Measurements from ENCODE around the gene ABLIM3.

ABLIM3 gene

DNA sequence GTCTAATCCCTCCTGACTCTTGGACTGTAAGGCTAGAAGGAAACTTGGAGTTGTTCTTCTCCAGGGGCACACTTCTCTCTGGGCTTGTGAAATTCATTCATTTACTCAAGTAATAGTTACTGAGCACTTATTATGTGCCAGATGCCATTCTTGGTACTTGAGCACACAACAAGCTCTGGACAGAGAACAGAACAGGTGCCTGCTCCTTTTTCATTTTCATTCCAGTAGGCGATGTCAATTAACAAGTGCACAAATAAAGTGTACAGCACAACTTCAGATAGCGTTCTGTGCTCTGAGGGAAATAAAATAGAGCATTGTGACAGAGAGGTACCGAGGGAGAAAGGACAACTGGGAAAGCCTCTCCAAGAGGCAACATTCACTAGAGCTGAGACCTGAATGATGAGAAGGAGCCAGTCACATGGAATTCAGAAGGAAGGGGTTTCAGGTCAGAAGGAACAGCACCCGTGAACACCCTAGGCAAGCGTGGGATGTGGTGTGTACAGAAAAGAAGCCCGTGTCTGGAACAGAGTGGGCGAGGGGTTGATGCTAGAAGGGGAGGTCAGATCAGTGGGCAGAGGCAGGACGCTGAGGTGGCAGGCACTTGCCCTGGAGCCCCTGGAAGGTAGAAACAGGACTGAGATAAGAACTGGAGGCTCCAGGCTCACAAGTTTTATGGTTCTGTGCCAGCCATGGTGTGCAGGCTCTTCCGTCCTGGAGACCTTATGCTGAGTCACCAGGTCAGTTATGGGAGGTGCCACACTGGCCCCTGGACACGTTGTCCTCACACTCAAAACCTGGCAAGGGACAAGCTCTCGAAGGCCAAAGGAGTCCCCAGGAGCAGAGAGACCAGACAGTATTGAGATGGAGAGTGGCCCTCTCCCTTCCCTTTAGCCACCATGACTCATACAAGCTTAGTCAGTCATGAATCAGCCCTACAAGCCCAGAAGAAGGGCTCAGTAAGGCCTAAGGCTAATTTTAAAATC, 7.2 kb upstream of the ABLIM3 start:
- no peak for DNase-seq

DNA sequence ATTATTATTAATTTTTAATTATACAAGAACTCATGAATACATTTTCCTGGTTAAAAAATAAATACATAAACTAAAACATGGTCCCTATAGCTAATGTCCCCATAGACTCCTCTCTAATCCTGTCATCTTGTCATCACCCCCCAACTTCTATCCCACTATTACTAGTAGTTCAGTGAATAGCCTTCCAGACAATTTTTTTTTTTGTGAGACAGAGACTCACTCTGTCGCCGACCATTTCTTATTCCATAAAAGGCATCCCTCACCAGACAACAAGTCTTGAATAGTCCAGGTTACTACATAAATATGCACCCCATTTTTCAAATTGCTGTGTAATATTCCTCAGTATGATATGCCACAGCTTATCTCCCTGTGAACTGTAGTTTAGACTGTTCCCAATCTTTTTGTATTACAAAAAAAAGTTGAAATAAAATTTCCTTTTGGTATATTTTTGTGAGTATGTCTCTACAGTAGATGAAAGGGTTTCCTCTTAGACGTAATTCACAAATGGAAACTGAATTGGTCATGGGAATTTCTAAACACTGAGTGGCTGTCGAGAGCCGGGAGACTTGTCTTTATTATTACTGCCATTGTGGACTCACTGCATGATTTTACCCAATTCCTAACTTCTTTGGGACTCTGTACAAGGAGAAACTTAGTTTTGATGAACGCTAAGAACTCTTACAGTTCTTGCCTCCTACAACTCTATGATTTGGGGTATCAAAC, 6.4 kb upstream of the ABLIM3 start:
- no peak for DNase-seq

DNA sequence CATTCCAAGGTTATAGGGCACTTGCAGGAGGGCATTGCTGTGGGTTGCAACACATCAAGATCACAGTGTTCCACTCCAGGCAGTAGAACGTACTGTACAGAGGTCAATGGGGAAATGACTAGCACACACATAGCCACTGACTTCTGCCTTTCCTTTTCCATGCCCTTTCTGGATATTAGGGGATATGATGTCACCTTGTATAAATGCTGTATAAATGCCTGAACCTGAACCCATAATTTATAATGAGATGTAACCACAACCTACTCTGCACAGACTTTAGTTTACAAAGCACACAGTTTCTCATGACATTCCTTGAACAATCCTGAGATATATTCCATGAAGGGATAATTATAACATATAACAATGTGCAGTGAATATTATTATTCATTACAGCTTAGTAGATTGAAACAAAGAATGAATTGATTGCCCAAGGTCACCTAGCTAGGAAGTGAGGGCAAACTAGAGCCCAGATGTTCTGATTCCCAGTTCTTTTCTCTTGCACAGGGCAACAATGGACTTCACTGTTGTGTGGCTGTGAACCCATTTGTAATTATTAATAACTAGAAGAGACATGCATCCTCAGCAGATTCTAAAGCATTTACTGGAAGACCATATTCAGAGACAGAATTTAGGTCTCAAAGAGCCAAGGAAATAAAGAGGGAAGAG, 5.6 kb upstream of the ABLIM3 start:
- no peak for DNase-seq

- DNase-seq, result no peak
These were observed 2.9 kb upstream of the ABLIM3 start for GRCh38 chr5:149138182-149138923.

DNA sequence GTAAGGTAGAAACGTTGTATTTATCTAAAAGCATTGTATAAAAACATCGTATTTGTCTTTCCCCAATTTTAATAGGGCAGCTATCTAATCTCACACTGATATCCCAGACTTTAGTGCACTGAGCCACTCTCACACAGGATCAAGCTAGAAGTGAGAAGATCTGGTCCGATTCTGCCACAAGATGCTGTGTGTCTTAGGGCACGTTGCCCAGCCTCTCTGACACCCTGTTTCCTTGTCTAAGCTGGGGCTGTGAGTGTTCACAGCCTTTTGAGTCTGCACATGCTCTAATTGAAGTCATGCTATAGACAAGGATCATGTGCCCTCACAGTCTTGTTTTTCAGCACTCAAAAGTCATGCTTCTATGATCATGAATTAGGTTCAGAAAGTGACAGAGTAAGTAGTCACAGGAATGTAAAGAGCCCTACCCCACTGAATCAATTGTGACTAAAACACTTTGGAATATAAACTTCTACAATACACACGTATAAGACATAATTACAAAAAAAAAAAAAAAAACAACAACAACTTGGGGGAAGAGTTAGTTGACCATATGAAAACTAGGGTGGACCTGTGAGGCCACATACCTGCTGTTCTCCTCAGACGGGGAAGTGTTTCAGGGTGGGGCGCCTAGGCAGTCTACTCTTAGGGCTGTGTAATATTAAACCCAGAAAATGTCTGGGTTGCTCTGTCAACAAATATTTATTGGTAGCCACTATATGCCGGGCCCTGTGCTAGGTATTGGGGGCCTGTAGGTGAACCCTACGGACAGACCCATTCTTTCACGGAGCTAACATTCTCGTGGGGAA, 893 bp upstream of the ABLIM3 start:
- no peak for DNase-seq

DNA sequence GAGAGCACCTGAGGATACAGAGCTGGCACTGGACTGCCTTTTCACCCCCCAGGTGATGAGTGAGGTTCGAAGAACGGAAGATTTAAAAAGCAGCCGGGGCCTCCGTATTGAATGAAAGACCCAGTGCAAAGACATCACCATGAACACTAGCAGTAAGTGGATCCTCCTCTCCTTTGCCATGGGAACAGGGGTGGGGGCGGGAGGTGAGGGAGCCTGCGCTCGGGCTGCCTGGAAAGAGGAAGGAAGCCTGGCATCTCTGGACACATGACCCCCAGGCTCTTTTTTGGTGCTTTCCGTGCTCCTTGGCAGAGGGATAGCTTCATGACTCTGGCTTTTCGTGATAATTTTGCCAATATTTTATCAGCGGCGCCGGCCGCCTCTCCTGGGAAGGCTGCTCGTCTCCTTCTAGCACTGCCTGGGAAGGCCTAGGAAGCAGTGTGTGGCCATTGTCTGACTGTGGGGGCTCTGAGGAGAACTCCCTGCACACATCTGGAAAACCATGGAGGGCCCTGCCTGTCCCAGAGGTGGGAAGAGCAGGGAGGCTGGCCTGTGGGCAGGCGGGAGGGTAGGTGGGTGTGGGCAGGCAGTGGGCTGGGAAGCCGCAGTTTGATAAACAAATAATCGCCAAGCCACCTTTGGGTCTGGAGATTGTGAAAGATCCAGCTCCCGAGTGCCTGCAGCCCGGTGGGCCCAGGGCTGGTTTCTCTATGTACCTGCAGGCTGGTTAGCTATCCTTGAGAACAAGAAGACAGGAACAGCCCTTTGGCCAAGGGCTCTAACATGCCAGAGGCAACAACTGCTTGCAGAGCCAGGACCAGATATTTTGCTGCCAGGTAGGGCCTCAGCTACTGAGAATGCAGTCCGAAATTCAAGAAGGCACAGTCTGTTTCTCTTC, 911 bp downstream of the ABLIM3 start:
- DNase-seq, result no peak

GRCh38 chr5:149143470-149143869, 2.2 kb downstream of the ABLIM3 start:
- no peak for DNase-seq

GRCh38 chr5:149144637-149145036, 3.3 kb downstream of the ABLIM3 start:
- DNase-seq, result no peak

- DNase-seq, result no peak
These were observed 3.8 kb downstream of the ABLIM3 start for GRCh38 chr5:149145138-149145537.

DNA sequence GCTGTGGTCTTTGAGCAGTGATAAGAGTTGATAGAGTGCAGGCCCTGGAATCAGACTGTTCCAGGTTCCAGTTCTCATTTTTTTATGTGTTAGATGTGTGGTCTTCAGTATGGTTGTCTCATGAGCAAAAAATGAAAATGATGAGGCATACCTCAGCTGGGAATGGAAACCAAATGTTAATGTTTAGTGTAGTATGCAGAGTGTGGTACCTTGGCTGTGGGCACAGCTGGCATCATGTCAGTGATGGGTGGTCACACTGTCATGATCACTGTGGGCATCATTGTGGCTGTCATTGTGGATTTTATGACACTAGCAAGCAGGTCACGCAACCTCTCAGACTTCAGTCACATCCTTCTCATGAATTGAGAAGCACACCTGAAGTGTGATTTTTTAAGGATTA, 6.4 kb downstream of the ABLIM3 start:
- no peak for DNase-seq

- DNase-seq, result no peak
These were observed 8.6 kb downstream of the ABLIM3 start for GRCh38 chr5:149149942-149150341.

GRCh38 chr5:149150457-149150856, 9.2 kb downstream of the ABLIM3 start:
- DNase-seq, result no peak

DNA sequence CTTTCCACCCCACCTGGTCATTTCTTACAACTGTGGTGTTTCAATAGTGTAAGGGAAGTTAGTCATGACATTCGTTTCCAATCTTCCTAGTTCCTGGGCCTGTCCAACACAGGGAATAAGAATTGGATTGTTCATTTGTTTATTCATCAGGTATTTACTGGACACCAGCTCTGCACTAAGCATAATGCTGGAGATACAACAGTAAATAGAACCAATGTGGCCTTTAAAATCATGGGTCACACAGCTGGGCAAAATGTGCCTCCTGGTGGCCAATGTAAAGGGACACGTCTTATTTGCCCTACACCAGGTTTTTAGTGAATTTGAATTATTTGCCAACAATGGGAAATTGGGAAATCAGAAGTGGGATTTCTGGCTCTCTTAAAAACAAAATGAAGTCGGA, 10.4 kb downstream of the ABLIM3 start:
- DNase-seq, result no peak

DNA sequence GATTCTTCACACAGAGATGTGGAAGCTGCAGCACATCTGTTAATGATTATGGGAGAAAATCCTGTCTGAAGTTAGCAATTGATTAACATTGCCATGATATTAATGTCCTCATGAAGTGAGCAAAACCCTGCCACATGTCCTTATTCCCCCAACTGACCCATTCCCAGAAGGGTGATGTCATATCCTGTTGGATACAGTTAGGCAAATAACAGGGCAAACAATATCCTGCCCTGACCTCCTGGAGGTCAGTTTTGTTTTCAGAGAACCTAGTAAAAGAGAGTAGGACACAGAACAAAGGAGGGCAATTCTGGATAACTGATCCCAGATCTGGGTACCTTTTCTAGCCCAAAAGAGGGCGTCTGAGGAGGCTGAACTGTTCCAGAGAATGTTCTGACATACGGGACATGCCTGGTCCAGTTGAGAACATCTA, 11.0 kb downstream of the ABLIM3 start:
- no peak for DNase-seq

GRCh38 chr5:149153193-149153750, 12.0 kb downstream of the ABLIM3 start:
- DNase-seq, result no peak

DNA sequence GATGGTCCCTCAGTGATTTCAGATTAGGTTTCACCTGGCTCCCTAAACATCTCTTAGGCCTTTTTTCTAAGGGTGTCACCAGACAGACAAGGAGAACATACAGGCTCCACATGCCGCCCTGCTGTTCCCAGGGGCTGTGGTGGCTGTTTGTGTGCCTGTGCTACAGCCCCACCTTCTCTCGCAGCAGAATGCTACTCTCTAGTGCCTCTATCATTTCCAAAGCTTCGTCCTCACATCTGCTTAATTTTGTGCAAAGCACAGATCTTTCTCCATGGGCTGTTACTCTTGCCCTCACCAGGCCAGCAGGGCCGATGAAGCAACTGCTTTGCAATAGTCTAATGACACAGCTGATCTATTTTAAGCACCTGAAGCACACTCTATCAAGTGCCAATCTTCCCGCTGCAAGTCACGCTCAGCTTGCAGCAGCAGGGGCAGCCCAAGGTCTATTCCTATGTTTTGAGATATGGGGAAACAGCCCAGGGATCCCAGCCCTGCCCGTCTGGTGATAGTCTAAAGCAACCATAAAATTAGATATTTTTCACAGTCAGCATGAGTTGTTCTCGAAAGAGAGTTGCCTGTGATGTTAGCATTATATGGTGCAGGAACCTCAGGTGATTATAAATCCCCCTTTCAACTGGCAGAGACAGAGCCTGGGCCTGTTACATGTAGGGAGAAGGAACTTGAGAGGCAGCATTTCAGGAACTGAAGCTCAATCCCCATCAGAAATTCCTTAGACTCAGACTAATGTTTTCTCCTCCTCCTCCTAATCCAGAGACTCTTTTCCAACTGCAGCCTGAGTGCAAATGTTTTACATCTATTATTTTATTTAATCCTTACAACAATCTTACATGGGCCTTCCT, 12.7 kb downstream of the ABLIM3 start:
- DNase-seq, result no peak

GRCh38 chr5:149154650-149155049, 13.4 kb downstream of the ABLIM3 start:
- no peak for DNase-seq

GRCh38 chr5:149156435-149157083, 15.3 kb downstream of the ABLIM3 start:
- DNase-seq, result no peak

GRCh38 chr5:149157330-149157729, 16.0 kb downstream of the ABLIM3 start:
- DNase-seq, result no peak

All from AML-193 (cell line).